ENCODE results near the gene SPTBN2. TPM values are rescaled to one million over a fixed set of nuclear protein-coding genes. Genes with fewer than 3 reads are reported as not detected.

Gene SPTBN2
- total RNA-seq, 2 experiments from 2014 or later = 0.41 to 0.52 TPM

- no peaks in the 10 kb centered on the region for H3K9me3 Mint-ChIP-seq (ENCODE audit: low read depth)
- no peaks in the 10 kb centered on the region for H3K36me3 Mint-ChIP-seq
- no peak overlapping the region for H3K27ac Mint-ChIP-seq
- no peaks in the 10 kb centered on the region for H3K27me3 Mint-ChIP-seq
- CTCF ChIA-PET = interaction anchor here (0.8 to 4.5 kb wide), 3 partner anchors 142 to 336 kb away, joined by 3 to 22 read pairs (median 3); no protein-coding TSS in a partner anchor
- ATAC-seq (no peak), DNase-seq (no peak)
- no peak overlapping the region for H3K4me3 Mint-ChIP-seq
- H3K4me1 Mint-ChIP-seq = no peaks in the 10 kb centered on the region
Observed at GRCh38 chr11:66692446-66692845, 36.6 kb downstream of the SPTBN2 start.

GRCh38 chr11:66691311-66691980 lies 37.6 kb downstream of the SPTBN2 start:
- CTCF ChIA-PET = interaction anchor here (0.6 to 4.5 kb wide), 3 partner anchors 8 to 151 kb away, joined by 3 to 22 read pairs (median 4); no protein-coding TSS in a partner anchor
- Mint-ChIP-seq H3K27me3 (no peaks in the 10 kb centered on the region), H3K4me1 (no peaks in the 10 kb centered on the region), H3K4me3 (no peak overlapping the region), H3K36me3 (no peaks in the 10 kb centered on the region), H3K27ac (no peak overlapping the region), H3K9me3 (ENCODE audit: low read depth) (no peaks in the 10 kb centered on the region)
- ATAC-seq = no peak
- no peak for DNase-seq

GRCh38 chr11:66689661-66690590 lies 39.1 kb downstream of the SPTBN2 start:
- no peaks in the 10 kb centered on the region for H3K9me3 Mint-ChIP-seq (ENCODE audit: low read depth)

GRCh38 chr11:66688561-66689534 lies 40.2 kb downstream of the SPTBN2 start:
- no peak overlapping the region for H3K4me3 Mint-ChIP-seq
- DNase-seq = no peak

More at GRCh38 chr11:66689661-66690590, 39.1 kb downstream of the SPTBN2 start:
- CTCF ChIA-PET = interaction anchor here (1.7 to 4.5 kb wide), 2 partner anchors 145 to 152 kb away, joined by 4 to 22 read pairs; no protein-coding TSS in a partner anchor
- Mint-ChIP-seq H3K4me1 (no peaks in the 10 kb centered on the region), H3K27ac (no peak overlapping the region), H3K36me3 (no peaks in the 10 kb centered on the region), H3K4me3 (no peak overlapping the region), H3K27me3 (no peaks in the 10 kb centered on the region)
- ATAC-seq (no peak), DNase-seq (no peak)

GRCh38 chr11:66687831-66688281 lies 41.2 kb downstream of the SPTBN2 start:
- Mint-ChIP-seq H3K9me3 (ENCODE audit: low read depth) (no peaks in the 10 kb centered on the region), H3K27me3 (no peaks in the 10 kb centered on the region), H3K4me3 (no peak overlapping the region), H3K27ac (no peak overlapping the region), H3K36me3 (no peaks in the 10 kb centered on the region), H3K4me1 (no peaks in the 10 kb centered on the region)
- CTCF ChIA-PET = interaction anchor here (1.3 to 2.7 kb wide), 2 partner anchors 10 to 142 kb away, joined by 3 to 11 read pairs; partner anchors contain the start of gene RBM4B
- DNase-seq (no peak), ATAC-seq (no peak)

More at GRCh38 chr11:66688561-66689534, 40.2 kb downstream of the SPTBN2 start:
- Mint-ChIP-seq H3K9me3 (ENCODE audit: low read depth) (no peaks in the 10 kb centered on the region), H3K27me3 (no peaks in the 10 kb centered on the region), H3K27ac (no peak overlapping the region), H3K36me3 (no peaks in the 10 kb centered on the region), H3K4me1 (no peaks in the 10 kb centered on the region)
- no peak for ATAC-seq
- CTCF ChIA-PET = interaction anchor here (1.3 to 2.7 kb wide), 2 partner anchors 11 to 141 kb away, joined by 3 to 11 read pairs; partner anchors contain the start of gene RBM4B

GRCh38 chr11:66686801-66687750 lies 41.9 kb downstream of the SPTBN2 start:
- Mint-ChIP-seq H3K4me3 (no peak overlapping the region), H3K27ac (no peak overlapping the region), H3K36me3 (no peaks in the 10 kb centered on the region), H3K4me1 (no peaks in the 10 kb centered on the region), H3K27me3 (no peaks in the 10 kb centered on the region), H3K9me3 (ENCODE audit: low read depth) (no peaks in the 10 kb centered on the region)
- no peak for DNase-seq
- CTCF ChIA-PET = interaction anchor here (1.3 to 2.7 kb wide), 2 partner anchors 9 to 96 kb away, joined by 3 to 11 read pairs; partner anchors contain the start of gene RBM4B
- ATAC-seq = no peak

GRCh38 chr11:66686100-66686785 lies 42.8 kb downstream of the SPTBN2 start:
- Mint-ChIP-seq H3K9me3 (ENCODE audit: low read depth) (no peaks in the 10 kb centered on the region), H3K4me1 (no peaks in the 10 kb centered on the region), H3K36me3 (no peaks in the 10 kb centered on the region), H3K27ac (no peak overlapping the region), H3K4me3 (no peak overlapping the region), H3K27me3 (no peaks in the 10 kb centered on the region)
- ATAC-seq (no peak), DNase-seq (no peak)
- CTCF ChIA-PET = interaction anchor here (0.9 to 2.7 kb wide), 3 partner anchors 9 to 156 kb away, joined by 3 to 11 read pairs (median 3); partner anchors contain the start of gene RBM4B

GRCh38 chr11:66685276-66686099 lies 43.5 kb downstream of the SPTBN2 start:
- ATAC-seq (no peak), DNase-seq (no peak)
- no peaks in the 10 kb centered on the region for H3K9me3 Mint-ChIP-seq (ENCODE audit: low read depth)
- no peak overlapping the region for H3K4me3 Mint-ChIP-seq
- no peaks in the 10 kb centered on the region for H3K4me1 Mint-ChIP-seq
- H3K36me3 Mint-ChIP-seq = no peaks in the 10 kb centered on the region
- no peaks in the 10 kb centered on the region for H3K27me3 Mint-ChIP-seq
- CTCF ChIA-PET = interaction anchor here (0.9 to 1.3 kb wide), 2 partner anchors 94 to 157 kb away, joined by 3 read pairs; no protein-coding TSS in a partner anchor
- H3K27ac Mint-ChIP-seq = no peak overlapping the region

GRCh38 chr11:66684635-66685034 lies 44.4 kb downstream of the SPTBN2 start:
- H3K4me1 Mint-ChIP-seq = no peaks in the 10 kb centered on the region
- CTCF ChIA-PET = no interaction called here
- no peaks in the 10 kb centered on the region for H3K9me3 Mint-ChIP-seq (ENCODE audit: low read depth)
- H3K27ac Mint-ChIP-seq = no peak overlapping the region
- no peaks in the 10 kb centered on the region for H3K36me3 Mint-ChIP-seq
- no peaks in the 10 kb centered on the region for H3K27me3 Mint-ChIP-seq
- H3K4me3 Mint-ChIP-seq = no peak overlapping the region
- DNase-seq (no peak), ATAC-seq (no peak)

- Mint-ChIP-seq H3K4me3 (no peak overlapping the region), H3K27me3 (no peaks in the 10 kb centered on the region), H3K36me3 (no peaks in the 10 kb centered on the region), H3K27ac (no peak overlapping the region), H3K4me1 (no peaks in the 10 kb centered on the region), H3K9me3 (ENCODE audit: low read depth) (no peaks in the 10 kb centered on the region)
- ATAC-seq = no peak
- CTCF ChIA-PET = no interaction called here
- DNase-seq = no peak
Observed at GRCh38 chr11:66683877-66684276, 45.1 kb downstream of the SPTBN2 start.

All from activated CD8-positive, alpha-beta memory T cell treated with anti-CD3 and anti-CD28 coated beads, Interleukin-2, amount 10 ng/mL, durations not matched to agents 7 days and 5 days (primary cell).